Measurements from ENCODE around the gene FOXO3.

GRCh38 chr6:108549741-108550140 lies 11.0 kb upstream of the FOXO3 start:
- TF ChIP-seq EZH2 (IDR thresholded peaks at IDR 0.05; ENCODE audit: borderline replicate concordance, low read length) (no peak), CTCF (conservative IDR thresholded peaks at IDR 0.05 in 1 of 2, IDR thresholded peaks at IDR 0.05 in 1 of 2; ENCODE audit: extremely low read depth in 1 of 2, insufficient read depth in 1 of 2, low read depth in 1 of 2, low read length in 2 of 2) (no peak)

Measured in mammary epithelial cell (primary cell).